Left ventricle myocardium inferior (tissue), 1 donor: ENCODE data around the gene USP31. TPM values are rescaled to one million over a fixed set of nuclear protein-coding genes. Genes with fewer than 3 reads are reported as not detected.

Experiments used
- DNase-seq: peaks from one replicate; pipeline ENCODE4 v3.0.0-alpha.2; 2020
- H3K27ac ChIP-seq: fragments of 200-600 bp; replicated peaks from 2 replicates; pipeline ENCODE4 v1.8.0; 2021
- H3K27me3 ChIP-seq: fragments of 200-600 bp; 2 replicates; pipeline ENCODE4 v1.8.0; 2021; ENCODE audit warnings: low read depth
- H3K36me3 ChIP-seq: fragments of 200-600 bp; 2 replicates; pipeline ENCODE4 v1.8.0; 2021
- H3K4me1 ChIP-seq: fragments of 200-600 bp; 2 replicates; pipeline ENCODE4 v1.8.0; 2021
- H3K4me3 ChIP-seq: fragments of 200-600 bp; 2 replicates; pipeline ENCODE4 v1.8.0; 2021; ENCODE audit warnings: mild to moderate bottlenecking, moderate library complexity
- H3K9me3 ChIP-seq: fragments of 200-600 bp; replicated peaks from 2 replicates; pipeline ENCODE4 v1.8.0; 2021
- intact Hi-C: fragments of 100-400 bp; cut with micrococcal nuclease; formaldehyde crosslinking; loops from one replicate; pipeline ENCODE4 v1.11.0; 2022
- total RNA-seq: library from RNA; stranded (reverse); fragmentation: NEBNext Ultra II Directional; extraction: Animal tissue kit (Norgen Biotek cat#: 25700); gene quantifications from one replicate; pipeline ENCODE4 v1.2.1, GENCODE V29; 2021
- TF ChIP-seq, protein P1 (sequence below): fragments of 200-600 bp; IDR thresholded peaks from 2 replicates; pipeline ENCODE4 v1.8.0; 2021; ENCODE audit warnings: antibody characterized with exemption, mild to moderate bottlenecking, borderline replicate concordance
- donor health status: DM: no; HTN: yes; CAD: no; lungs with severe emphysema.

The USP31 gene
- total RNA-seq, 1 donor from 2014 or later, result 28.2 TPM

DNA sequence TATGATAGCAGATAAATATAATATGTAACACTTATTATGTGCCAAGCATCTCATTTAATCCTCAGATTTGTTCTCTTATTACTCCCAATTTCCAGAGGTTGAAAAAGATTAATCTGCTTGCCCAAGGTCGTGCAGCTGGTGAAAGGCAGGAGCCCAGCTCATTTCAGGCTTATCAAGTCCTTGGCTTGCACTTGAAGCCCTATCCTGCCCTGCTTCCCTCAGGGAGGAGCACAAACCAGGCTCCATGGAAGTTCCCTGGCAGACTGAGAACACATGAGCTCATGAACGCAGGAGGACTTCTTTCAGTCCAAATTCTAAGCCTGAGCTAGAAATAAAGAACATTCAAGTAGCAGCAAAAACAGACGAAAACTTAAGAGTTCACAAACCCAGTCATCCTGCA, 74.8 kb downstream of the USP31 start:
- no peak overlapping the region for H3K4me3 ChIP-seq
- TF ChIP-seq, protein P1, sequence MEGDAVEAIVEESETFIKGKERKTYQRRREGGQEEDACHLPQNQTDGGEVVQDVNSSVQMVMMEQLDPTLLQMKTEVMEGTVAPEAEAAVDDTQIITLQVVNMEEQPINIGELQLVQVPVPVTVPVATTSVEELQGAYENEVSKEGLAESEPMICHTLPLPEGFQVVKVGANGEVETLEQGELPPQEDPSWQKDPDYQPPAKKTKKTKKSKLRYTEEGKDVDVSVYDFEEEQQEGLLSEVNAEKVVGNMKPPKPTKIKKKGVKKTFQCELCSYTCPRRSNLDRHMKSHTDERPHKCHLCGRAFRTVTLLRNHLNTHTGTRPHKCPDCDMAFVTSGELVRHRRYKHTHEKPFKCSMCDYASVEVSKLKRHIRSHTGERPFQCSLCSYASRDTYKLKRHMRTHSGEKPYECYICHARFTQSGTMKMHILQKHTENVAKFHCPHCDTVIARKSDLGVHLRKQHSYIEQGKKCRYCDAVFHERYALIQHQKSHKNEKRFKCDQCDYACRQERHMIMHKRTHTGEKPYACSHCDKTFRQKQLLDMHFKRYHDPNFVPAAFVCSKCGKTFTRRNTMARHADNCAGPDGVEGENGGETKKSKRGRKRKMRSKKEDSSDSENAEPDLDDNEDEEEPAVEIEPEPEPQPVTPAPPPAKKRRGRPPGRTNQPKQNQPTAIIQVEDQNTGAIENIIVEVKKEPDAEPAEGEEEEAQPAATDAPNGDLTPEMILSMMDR, result no peak
- intact Hi-C loops, result loop anchor here (10.0 kb wide), 1 partner anchor 70 kb away; the partner anchor contains the start of gene USP31
- H3K9me3 ChIP-seq, result no peaks in the 10 kb centered on the region
- peak; percentile 35 for DNase-seq
- peaks cover 37% of the 10 kb centered on the region for H3K36me3 ChIP-seq
- H3K27me3 ChIP-seq, result no peaks in the 10 kb centered on the region
- peak overlapping the region; percentile 92 for H3K27ac ChIP-seq
- peaks cover 65% of the 10 kb centered on the region for H3K4me1 ChIP-seq

DNA sequence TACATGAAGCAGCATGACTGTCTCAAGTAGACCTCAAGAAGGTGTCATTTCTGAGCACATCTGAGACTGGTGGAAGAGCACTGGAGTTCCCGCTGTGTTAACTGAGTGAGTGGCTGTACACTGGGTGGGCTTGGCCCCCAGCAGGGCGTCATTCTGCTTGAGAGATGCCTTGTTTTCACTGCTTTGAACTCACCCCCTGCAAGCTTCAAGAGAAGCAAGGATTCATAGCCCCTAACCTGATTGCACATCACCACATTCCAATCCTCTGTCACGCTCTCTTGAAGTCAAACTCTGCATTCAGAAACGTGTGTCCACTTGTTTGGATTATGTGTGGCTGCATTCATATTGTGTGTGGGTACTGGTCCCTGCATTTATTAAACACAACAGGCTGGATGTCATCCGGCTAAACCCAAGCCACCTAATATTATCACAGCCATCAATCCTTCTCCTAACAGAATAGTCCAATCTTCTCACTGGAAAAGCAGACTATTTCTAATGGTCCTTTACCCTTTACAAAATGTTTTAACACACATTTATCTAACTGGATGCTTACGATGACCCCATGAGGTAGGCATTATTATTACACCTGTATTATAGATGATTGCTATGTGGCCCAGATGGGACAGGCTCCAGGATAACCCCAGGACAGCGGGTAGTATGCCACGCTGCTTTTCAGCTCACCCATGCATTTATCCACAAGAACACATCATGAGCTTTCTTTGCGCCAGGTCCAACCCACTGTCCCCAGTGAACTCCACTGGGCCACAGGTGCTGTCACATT, 76.3 kb downstream of the USP31 start:
- Histone ChIP-seq H3K4me1 (peaks cover 62% of the 10 kb centered on the region), H3K36me3 (peaks cover 40% of the 10 kb centered on the region), H3K9me3 (no peaks in the 10 kb centered on the region), H3K27me3 (no peaks in the 10 kb centered on the region), H3K27ac (peak overlapping the region; percentile 92), H3K4me3 (no peak overlapping the region)
- DNase-seq, result no peak
- intact Hi-C loops, result loop anchor here (10.0 kb wide), 1 partner anchor 72 kb away; the partner anchor contains the start of gene USP31
- TF ChIP-seq, protein P1, result no peak

DNA sequence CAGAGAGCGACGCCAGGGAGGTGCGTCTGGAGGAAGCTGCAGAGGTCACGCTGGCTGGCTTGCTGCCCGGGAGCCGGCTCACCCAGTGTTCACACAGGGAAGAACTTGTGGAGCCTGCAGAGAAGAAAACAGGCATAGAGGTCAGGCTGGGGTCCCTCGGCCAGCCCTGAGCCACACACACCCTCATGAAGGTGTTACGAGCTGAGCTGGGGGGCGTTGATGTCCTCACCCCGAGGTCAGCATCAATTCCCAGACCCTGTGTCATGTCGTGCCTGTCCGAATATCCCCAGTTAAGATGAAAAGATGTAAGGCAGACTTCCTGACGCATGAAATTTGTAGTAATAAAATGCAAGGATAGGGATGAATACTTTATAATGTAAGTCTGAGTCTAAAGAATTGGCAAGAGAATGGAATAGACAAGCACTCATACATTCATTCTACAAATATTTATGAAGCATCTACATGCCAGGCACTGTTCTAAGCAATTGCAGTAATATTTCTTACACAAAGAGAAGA, 77.1 kb downstream of the USP31 start:
- Histone ChIP-seq H3K4me1 (peaks cover 62% of the 10 kb centered on the region), H3K36me3 (peaks cover 47% of the 10 kb centered on the region), H3K4me3 (peak overlapping the region; percentile 42), H3K27ac (peak overlapping the region; percentile 92), H3K9me3 (no peaks in the 10 kb centered on the region), H3K27me3 (no peaks in the 10 kb centered on the region)
- intact Hi-C loops, result loop anchor here (10.0 kb wide), 1 partner anchor 73 kb away; the partner anchor contains the start of gene USP31
- peak; percentile 91 for DNase-seq
- TF ChIP-seq, protein P1, result no peak

DNA sequence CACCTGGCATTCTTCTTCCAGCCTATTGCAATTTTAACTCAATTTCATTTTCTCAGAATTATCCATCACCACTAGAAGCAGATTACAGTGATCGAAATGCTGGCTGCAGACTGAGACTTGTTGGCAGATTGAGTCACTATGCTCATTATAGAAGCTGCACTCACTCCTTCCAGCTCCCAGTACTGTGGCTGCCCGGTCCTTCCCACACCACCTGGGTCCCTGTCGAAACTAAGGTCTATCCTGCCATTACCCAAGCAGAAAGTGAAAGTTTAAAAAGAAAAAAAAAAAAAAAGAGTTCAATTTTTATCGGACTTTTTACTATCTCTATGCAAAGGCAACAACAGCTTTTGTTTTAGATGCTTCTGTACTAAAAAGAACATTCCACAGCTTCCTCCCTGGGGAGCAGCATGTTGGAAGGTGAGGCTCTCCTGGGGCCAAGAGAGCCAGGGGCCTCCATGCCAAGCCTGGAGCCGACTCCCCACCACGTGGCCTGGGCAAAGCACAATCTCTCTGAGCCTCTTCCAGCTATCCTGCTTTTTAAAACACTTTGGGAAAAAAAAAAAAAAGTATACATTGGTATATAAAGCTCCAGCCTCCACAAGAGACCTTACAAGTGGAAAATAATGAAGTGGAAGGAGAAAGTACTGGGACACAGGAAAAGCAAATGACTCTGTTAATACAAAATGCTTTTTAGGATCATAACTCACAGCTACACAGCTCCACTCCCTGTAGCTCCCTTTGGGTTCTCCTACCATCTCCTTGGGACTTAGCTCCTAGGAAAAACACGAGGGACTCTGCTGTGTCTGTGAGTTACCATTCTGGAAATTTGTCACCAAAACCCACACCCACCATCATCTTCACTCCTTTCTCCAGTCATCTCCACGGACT, 77.8 kb downstream of the USP31 start:
- Histone ChIP-seq H3K9me3 (no peaks in the 10 kb centered on the region), H3K36me3 (peaks cover 48% of the 10 kb centered on the region), H3K4me1 (peaks cover 68% of the 10 kb centered on the region), H3K27ac (peak overlapping the region; percentile 92), H3K4me3 (peak overlapping the region; percentile 42), H3K27me3 (no peaks in the 10 kb centered on the region)
- TF ChIP-seq, protein P1, result no peak
- intact Hi-C loops, result loop anchor here (10.0 kb wide), 1 partner anchor 73 kb away; the partner anchor contains the start of gene USP31
- DNase-seq, result no peak

DNA sequence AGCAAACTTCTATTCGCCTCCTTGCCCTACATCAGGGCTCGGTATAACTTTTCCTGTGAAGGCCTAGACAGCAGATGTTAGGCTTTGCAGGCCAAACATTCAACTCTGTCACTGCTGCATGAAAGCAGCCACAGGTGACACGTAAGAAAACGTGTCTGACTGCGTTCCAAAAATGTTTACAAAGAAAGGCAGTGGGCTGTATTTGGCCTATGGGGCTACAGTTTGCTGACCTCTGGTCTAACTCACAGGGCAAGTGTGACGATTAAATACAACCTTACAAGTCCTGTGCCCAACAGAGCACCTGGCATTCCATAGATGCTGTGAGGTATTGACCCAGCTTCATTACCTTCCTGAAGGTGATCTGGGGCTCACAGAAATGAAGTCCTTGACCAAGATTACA, 79.4 kb downstream of the USP31 start:
- Histone ChIP-seq H3K4me1 (peaks cover 61% of the 10 kb centered on the region), H3K4me3 (no peak overlapping the region), H3K36me3 (peaks cover 46% of the 10 kb centered on the region), H3K9me3 (no peaks in the 10 kb centered on the region), H3K27ac (peak overlapping the region; percentile 92), H3K27me3 (no peaks in the 10 kb centered on the region)
- TF ChIP-seq, protein P1, result no peak
- intact Hi-C loops, result loop anchor here (10.0 kb wide), 1 partner anchor 75 kb away; the partner anchor contains the start of gene USP31
- no peak for DNase-seq
